NB4 (cell line): ENCODE data around the gene EHBP1L1.

Experiments used
- DNase-seq: peaks from one replicate; pipeline ENCODE4 v3.0.0; 2010; ENCODE audit warnings: low read depth
- H3K4me3 ChIP-seq: one replicate; pipeline ENCODE4 v1.5.1; 2011; ENCODE audit warnings: mild to moderate bottlenecking, low read depth, low read length, moderate library complexity
- CTCF ChIP-seq: IDR thresholded peaks from one replicate; pipeline ENCODE4 v1.5.1; 2012; ENCODE audit warnings: low read depth, low read length
- MAX ChIP-seq: IDR thresholded peaks from 2 replicates; pipeline ENCODE4 v1.6.1; 2011; ENCODE audit warnings: low read depth, low read length
- MYC ChIP-seq: IDR thresholded peaks from 2 replicates; pipeline ENCODE4 v1.6.1; 2011; ENCODE audit warnings: low read depth, low read length
- POLR2A ChIP-seq: IDR thresholded peaks from 2 replicates; pipeline ENCODE4 v1.6.1; 2011; ENCODE audit warnings: mild to moderate bottlenecking; ENCODE audit not compliant: insufficient read length; ENCODE audit errors: extremely low read depth

The EHBP1L1 gene

GRCh38 chr11:65604258-65604657 lies 28.4 kb downstream of the EHBP1L1 start:
- no peak for DNase-seq
- TF ChIP-seq CTCF (no peak), MYC (no peak), MAX (no peak), POLR2A (no peak)
- H3K4me3 ChIP-seq = no peak overlapping the region

GRCh38 chr11:65606876-65607613 lies 31.2 kb downstream of the EHBP1L1 start:
- no peak for TF ChIP-seq CTCF
- no peak for TF ChIP-seq POLR2A
- no peak for TF ChIP-seq MYC
- no peak for TF ChIP-seq MAX
- peak; percentile 39 for DNase-seq
- no peak overlapping the region for H3K4me3 ChIP-seq

GRCh38 chr11:65607614-65608426 lies 32.0 kb downstream of the EHBP1L1 start:
- no peak for DNase-seq
- TF ChIP-seq POLR2A = no peak
- TF ChIP-seq CTCF = no peak
- TF ChIP-seq MAX = no peak
- TF ChIP-seq MYC = no peak
- H3K4me3 ChIP-seq = no peak overlapping the region

- no peak for TF ChIP-seq CTCF
- no peak for TF ChIP-seq MAX
- TF ChIP-seq MYC = no peak
- DNase-seq = no peak
- no peak overlapping the region for H3K4me3 ChIP-seq
Measured at GRCh38 chr11:65609229-65609628, 33.4 kb downstream of the EHBP1L1 start.

- no peak for DNase-seq
- no peak overlapping the region for H3K4me3 ChIP-seq
- no peak for TF ChIP-seq POLR2A
- TF ChIP-seq MAX = no peak
- TF ChIP-seq CTCF = no peak
- TF ChIP-seq MYC = no peak
Measured at GRCh38 chr11:65609665-65610064, 33.8 kb downstream of the EHBP1L1 start.
